Stimulated activated naive CD4-positive, alpha-beta T cell (primary cell): Measurements from ENCODE around the gene NAPSA.
"Not testable (repeated sequence)": the region's sequence is repeated elsewhere in the genome, so short reads cannot be mapped to it uniquely, and the experiment has no call there.

Experiments
- DNase-seq, 6 experiments: peaks; one replicate each; lab custom pipeline; 2025; lab: John Stamatoyannopoulos, UW

Gene NAPSA

GRCh38 chr19:50365434-50366306 lies at the start of gene NAPSA:
Gene NAPSA, minus strand, starts transcription at chr19:50365639. Its CDS starts 18 bp downstream, at chr19:50365621.
- no peak for DNase-seq

GRCh38 chr19:50413531-50413930 lies 48.1 kb upstream of the NAPSA start:
- DNase-seq = no peak

GRCh38 chr19:50413096-50413495 lies 47.7 kb upstream of the NAPSA start:
- DNase-seq = no peak

GRCh38 chr19:50412419-50412818 lies 47.0 kb upstream of the NAPSA start:
- no peak for DNase-seq

- DNase-seq = no peak
Observed at GRCh38 chr19:50410109-50410508, 44.7 kb upstream of the NAPSA start.

- no peak for DNase-seq
Observed at GRCh38 chr19:50409347-50409746, 43.9 kb upstream of the NAPSA start.

GRCh38 chr19:50406829-50407228 lies 41.4 kb upstream of the NAPSA start:
- DNase-seq = no peak

GRCh38 chr19:50406156-50406820 lies 40.8 kb upstream of the NAPSA start:
- DNase-seq = no peak

GRCh38 chr19:50402544-50403301 lies 37.3 kb upstream of the NAPSA start:
- no peak for DNase-seq

GRCh38 chr19:50401605-50402450 lies 36.4 kb upstream of the NAPSA start:
- no peak for DNase-seq

- no peak for DNase-seq
Observed at GRCh38 chr19:50399368-50399745, 33.9 kb upstream of the NAPSA start.

- DNase-seq = no peak
Observed at GRCh38 chr19:50398675-50399367, 33.4 kb upstream of the NAPSA start.

GRCh38 chr19:50394017-50394416 lies 28.6 kb upstream of the NAPSA start:
- DNase-seq = no peak

- no peak for DNase-seq
Observed at GRCh38 chr19:50393589-50393988, 28.1 kb upstream of the NAPSA start.

GRCh38 chr19:50392759-50393158 lies 27.3 kb upstream of the NAPSA start:
- DNase-seq = no peak

GRCh38 chr19:50390952-50391351 lies 25.5 kb upstream of the NAPSA start:
- not testable (repeated sequence) for DNase-seq

- DNase-seq = not testable (repeated sequence)
Observed at GRCh38 chr19:50390295-50390694, 24.9 kb upstream of the NAPSA start.

- no peak for DNase-seq
Observed at GRCh38 chr19:50387868-50388245, 22.4 kb upstream of the NAPSA start.

- DNase-seq = no peak
Observed at GRCh38 chr19:50387176-50387867, 21.9 kb upstream of the NAPSA start.
